IPS-18a (cell line): ENCODE results near the gene DBH.

Source experiments
- H3K27ac ChIP-seq: one replicate; pipeline ENCODE4 v1.5.1; 2013; ENCODE audit warnings: low read length
- H3K27me3 ChIP-seq: one replicate; pipeline ENCODE4 v1.6.1; 2013; ENCODE audit warnings: mild to moderate bottlenecking, low read length; ENCODE audit not compliant: control insufficient read depth, insufficient read depth
- H3K36me3 ChIP-seq: one replicate; pipeline ENCODE4 v1.6.1; 2013; ENCODE audit warnings: low read depth, low read length; ENCODE audit not compliant: control insufficient read depth
- H3K4me1 ChIP-seq: one replicate; pipeline ENCODE4 v1.6.1; 2013; ENCODE audit warnings: low read depth, low read length; ENCODE audit not compliant: control insufficient read depth
- H3K4me3 ChIP-seq: one replicate; pipeline ENCODE4 v1.5.1; 2013; ENCODE audit warnings: low read length
- H3K9ac ChIP-seq: one replicate; pipeline ENCODE4 v1.6.1; 2013; ENCODE audit warnings: mild to moderate bottlenecking, low read length, moderate library complexity
- H3K9me3 ChIP-seq: one replicate; pipeline ENCODE4 v1.6.1; 2013; ENCODE audit warnings: low read depth, low read length; ENCODE audit not compliant: control insufficient read depth

DBH gene

GRCh38 chr9:133702798-133703590, 66.8 kb downstream of the DBH start:
- peaks cover 8% of the 10 kb centered on the region for H3K27me3 ChIP-seq
- peaks cover 6% of the 10 kb centered on the region for H3K4me1 ChIP-seq
- no peaks in the 10 kb centered on the region for H3K9me3 ChIP-seq
- no peak overlapping the region for H3K27ac ChIP-seq
- no peaks in the 10 kb centered on the region for H3K36me3 ChIP-seq
- peak overlapping the region; percentile 22 for H3K9ac ChIP-seq
- H3K4me3 ChIP-seq, result no peak overlapping the region

- no peak overlapping the region for H3K4me3 ChIP-seq
- peaks cover 6% of the 10 kb centered on the region for H3K4me1 ChIP-seq
- no peaks in the 10 kb centered on the region for H3K9me3 ChIP-seq
- H3K27me3 ChIP-seq, result peaks cover 8% of the 10 kb centered on the region
- no peaks in the 10 kb centered on the region for H3K36me3 ChIP-seq
- H3K27ac ChIP-seq, result no peak overlapping the region
- no peak overlapping the region for H3K9ac ChIP-seq
These were observed 67.6 kb downstream of the DBH start for GRCh38 chr9:133703591-133704399.

- peaks cover 6% of the 10 kb centered on the region for H3K4me1 ChIP-seq
- H3K27me3 ChIP-seq, result peaks cover 8% of the 10 kb centered on the region
- no peaks in the 10 kb centered on the region for H3K9me3 ChIP-seq
- H3K9ac ChIP-seq, result no peak overlapping the region
- no peaks in the 10 kb centered on the region for H3K36me3 ChIP-seq
- no peak overlapping the region for H3K4me3 ChIP-seq
- no peak overlapping the region for H3K27ac ChIP-seq
These were observed 68.6 kb downstream of the DBH start for GRCh38 chr9:133704711-133705181.

GRCh38 chr9:133705576-133705975, 69.4 kb downstream of the DBH start:
- Histone ChIP-seq H3K27me3 (peaks cover 8% of the 10 kb centered on the region), H3K9me3 (no peaks in the 10 kb centered on the region), H3K4me1 (peaks cover 6% of the 10 kb centered on the region), H3K4me3 (no peak overlapping the region), H3K9ac (no peak overlapping the region), H3K36me3 (no peaks in the 10 kb centered on the region), H3K27ac (no peak overlapping the region)

GRCh38 chr9:133706307-133707050, 70.3 kb downstream of the DBH start:
- Histone ChIP-seq H3K36me3 (no peaks in the 10 kb centered on the region), H3K9ac (no peak overlapping the region), H3K4me3 (no peak overlapping the region), H3K27ac (no peak overlapping the region), H3K9me3 (no peaks in the 10 kb centered on the region), H3K27me3 (peaks cover 7% of the 10 kb centered on the region), H3K4me1 (peaks cover 6% of the 10 kb centered on the region)

- no peaks in the 10 kb centered on the region for H3K36me3 ChIP-seq
- no peaks in the 10 kb centered on the region for H3K9me3 ChIP-seq
- H3K27ac ChIP-seq, result no peak overlapping the region
- H3K9ac ChIP-seq, result no peak overlapping the region
- peaks cover 6% of the 10 kb centered on the region for H3K4me1 ChIP-seq
- H3K27me3 ChIP-seq, result no peaks in the 10 kb centered on the region
- H3K4me3 ChIP-seq, result no peak overlapping the region
These were observed 71.1 kb downstream of the DBH start for GRCh38 chr9:133707065-133707762.

GRCh38 chr9:133707763-133708245, 71.6 kb downstream of the DBH start:
- no peaks in the 10 kb centered on the region for H3K36me3 ChIP-seq
- peaks cover 3% of the 10 kb centered on the region for H3K4me1 ChIP-seq
- H3K9ac ChIP-seq, result no peak overlapping the region
- H3K27me3 ChIP-seq, result no peaks in the 10 kb centered on the region
- no peak overlapping the region for H3K27ac ChIP-seq
- H3K9me3 ChIP-seq, result no peaks in the 10 kb centered on the region
- H3K4me3 ChIP-seq, result no peak overlapping the region

- Histone ChIP-seq H3K4me1 (no peaks in the 10 kb centered on the region), H3K4me3 (no peak overlapping the region), H3K27me3 (no peaks in the 10 kb centered on the region), H3K9ac (no peak overlapping the region), H3K9me3 (no peaks in the 10 kb centered on the region), H3K36me3 (no peaks in the 10 kb centered on the region), H3K27ac (no peak overlapping the region)
These were observed 72.3 kb downstream of the DBH start for GRCh38 chr9:133708246-133709014.
